Ishikawa (cell line): ENCODE results near the gene MAP3K7.

ENCODE experiments used
- CEBPB ChIP-seq: IDR thresholded peaks from 2 replicates; pipeline ENCODE4 v1.6.1; 2012
- EP300 ChIP-seq: IDR thresholded peaks from 2 replicates; pipeline ENCODE4 v1.6.1; 2012; ENCODE audit warnings: borderline replicate concordance
- FOXM1 ChIP-seq: IDR thresholded peaks from 2 replicates; pipeline ENCODE4 v1.6.1; 2012; ENCODE audit warnings: low read depth, borderline replicate concordance
- TAF1 ChIP-seq: IDR thresholded peaks from 2 replicates; pipeline ENCODE4 v1.6.1; 2012; ENCODE audit warnings: low read depth, mild to moderate bottlenecking
- ZBTB7A ChIP-seq: IDR thresholded peaks from 2 replicates; pipeline ENCODE4 v1.6.1; 2012; ENCODE audit warnings: low read depth
- TF ChIP-seq, protein P1 (sequence below): IDR thresholded peaks from 2 replicates; pipeline ENCODE4 v1.6.1; 2012
- TF ChIP-seq, protein P2 (sequence below): IDR thresholded peaks from 2 replicates; pipeline ENCODE4 v1.6.1; 2012; ENCODE audit warnings: low read depth, mild to moderate bottlenecking

DNA sequence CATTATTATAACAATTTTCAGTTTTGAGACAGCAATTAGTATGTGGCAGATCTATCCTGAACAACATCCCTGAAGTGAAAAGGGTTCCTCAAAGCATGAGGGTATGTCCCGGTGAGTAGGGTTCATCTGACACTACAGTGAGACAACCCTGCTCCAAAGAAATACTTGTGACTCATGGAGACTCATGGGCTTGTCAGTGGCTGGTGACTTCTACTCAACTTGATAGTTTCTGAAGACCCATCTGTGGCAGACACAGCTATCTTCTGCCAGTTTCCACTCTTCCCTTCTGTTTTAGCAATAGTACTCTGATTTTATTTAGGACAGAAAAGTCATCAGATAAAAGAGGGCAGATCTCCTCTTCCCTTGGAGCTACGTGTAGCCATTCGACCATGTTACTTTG, 41.4 kb downstream of the MAP3K7 start:
- TF ChIP-seq TAF1: no peak
- no peak for TF ChIP-seq EP300
- TF ChIP-seq CEBPB: no peak
- TF ChIP-seq FOXM1: no peak
- no peak for TF ChIP-seq ZBTB7A
- TF ChIP-seq, protein P1, sequence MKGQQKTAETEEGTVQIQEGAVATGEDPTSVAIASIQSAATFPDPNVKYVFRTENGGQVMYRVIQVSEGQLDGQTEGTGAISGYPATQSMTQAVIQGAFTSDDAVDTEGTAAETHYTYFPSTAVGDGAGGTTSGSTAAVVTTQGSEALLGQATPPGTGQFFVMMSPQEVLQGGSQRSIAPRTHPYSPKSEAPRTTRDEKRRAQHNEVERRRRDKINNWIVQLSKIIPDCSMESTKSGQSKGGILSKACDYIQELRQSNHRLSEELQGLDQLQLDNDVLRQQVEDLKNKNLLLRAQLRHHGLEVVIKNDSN: no peak
- TF ChIP-seq, protein P2, sequence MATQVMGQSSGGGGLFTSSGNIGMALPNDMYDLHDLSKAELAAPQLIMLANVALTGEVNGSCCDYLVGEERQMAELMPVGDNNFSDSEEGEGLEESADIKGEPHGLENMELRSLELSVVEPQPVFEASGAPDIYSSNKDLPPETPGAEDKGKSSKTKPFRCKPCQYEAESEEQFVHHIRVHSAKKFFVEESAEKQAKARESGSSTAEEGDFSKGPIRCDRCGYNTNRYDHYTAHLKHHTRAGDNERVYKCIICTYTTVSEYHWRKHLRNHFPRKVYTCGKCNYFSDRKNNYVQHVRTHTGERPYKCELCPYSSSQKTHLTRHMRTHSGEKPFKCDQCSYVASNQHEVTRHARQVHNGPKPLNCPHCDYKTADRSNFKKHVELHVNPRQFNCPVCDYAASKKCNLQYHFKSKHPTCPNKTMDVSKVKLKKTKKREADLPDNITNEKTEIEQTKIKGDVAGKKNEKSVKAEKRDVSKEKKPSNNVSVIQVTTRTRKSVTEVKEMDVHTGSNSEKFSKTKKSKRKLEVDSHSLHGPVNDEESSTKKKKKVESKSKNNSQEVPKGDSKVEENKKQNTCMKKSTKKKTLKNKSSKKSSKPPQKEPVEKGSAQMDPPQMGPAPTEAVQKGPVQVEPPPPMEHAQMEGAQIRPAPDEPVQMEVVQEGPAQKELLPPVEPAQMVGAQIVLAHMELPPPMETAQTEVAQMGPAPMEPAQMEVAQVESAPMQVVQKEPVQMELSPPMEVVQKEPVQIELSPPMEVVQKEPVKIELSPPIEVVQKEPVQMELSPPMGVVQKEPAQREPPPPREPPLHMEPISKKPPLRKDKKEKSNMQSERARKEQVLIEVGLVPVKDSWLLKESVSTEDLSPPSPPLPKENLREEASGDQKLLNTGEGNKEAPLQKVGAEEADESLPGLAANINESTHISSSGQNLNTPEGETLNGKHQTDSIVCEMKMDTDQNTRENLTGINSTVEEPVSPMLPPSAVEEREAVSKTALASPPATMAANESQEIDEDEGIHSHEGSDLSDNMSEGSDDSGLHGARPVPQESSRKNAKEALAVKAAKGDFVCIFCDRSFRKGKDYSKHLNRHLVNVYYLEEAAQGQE: no peak
